ENCODE data around the gene UBE2J2. TPM values are rescaled to one million over a fixed set of nuclear protein-coding genes. Genes with fewer than 3 reads are reported as not detected.

The UBE2J2 gene
- total and polyA plus RNA-seq, 2 of the 4 experiments (the other 2 are of a cell fraction) = 20.6 to 67.5 TPM

DNA sequence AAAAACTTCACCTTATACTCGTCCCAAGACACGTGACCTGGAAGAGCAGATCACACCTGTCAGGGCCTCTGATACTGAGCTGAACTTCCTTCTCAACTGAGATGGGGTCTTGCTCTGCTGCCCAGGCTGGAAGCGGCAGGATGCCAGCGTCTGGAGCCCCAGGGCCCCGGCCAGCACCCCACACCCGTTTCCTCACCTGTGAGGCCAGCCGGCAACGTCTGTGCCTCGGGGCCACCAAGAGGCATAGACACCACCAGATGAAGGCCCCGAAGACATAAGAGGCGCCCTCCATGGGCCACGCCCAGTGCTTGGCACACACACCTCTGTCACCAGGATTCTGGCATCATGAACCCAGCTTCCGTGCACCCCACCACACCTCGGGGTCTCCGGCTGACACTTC lies 50.3 kb downstream of the UBE2J2 start:
- Histone ChIP-seq H2AK9ac (replicated peaks; ENCODE audit: low read depth, low read length, poor library complexity) (no peak overlapping the region), H3K79me1 (ENCODE audit: low read depth in 1 of 2, low read length in 2 of 2) (peaks cover 11 to 48% of the 10 kb centered on the region in 2 experiments; a peak in 3 of 4 replicates), H2AFZ (replicated peaks; ENCODE audit: low read length, poor library complexity) (no peak overlapping the region), H3K4me3 (ENCODE audit: insufficient read depth, low read depth, low read length) (no peak overlapping the region), H4K5ac (ENCODE audit: low read depth, low read length) (no peak overlapping the region), H3K27me3 (ENCODE audit: control insufficient read depth, insufficient read depth, low read length) (no peaks in the 10 kb centered on the region), H2BK120ac (ENCODE audit: low read depth, low read length) (no peak overlapping the region), H4K20me1 (ENCODE audit: insufficient read depth, low read length) (peaks cover 47% of the 10 kb centered on the region), H3K56ac (ENCODE audit: extremely low read depth, insufficient read depth, low read length) (no peak overlapping the region), H4K91ac (ENCODE audit: insufficient read depth, low read depth, low read length) (no peak overlapping the region), H3K9ac (ENCODE audit: low read depth, low read length) (no peak overlapping the region), H3K9me1 (ENCODE audit: insufficient read depth, low read length) (peaks cover 9% of the 10 kb centered on the region), H3K23ac (ENCODE audit: low read depth, low read length) (no peak overlapping the region), H3K4me2 (ENCODE audit: low read depth, low read length) (no peak overlapping the region), H4K8ac (ENCODE audit: low read depth in 2 of 2, low read length in 2 of 2) (no peak overlapping the region), H3K9me3 (ENCODE audit: control insufficient read depth, insufficient read depth, low read length) (no peaks in the 10 kb centered on the region), H3K4ac (ENCODE audit: low read depth, low read length) (no peak overlapping the region), H3K36me3 (ENCODE audit: control insufficient read depth, insufficient read depth, low read length) (peaks cover 80% of the 10 kb centered on the region), H3K14ac (replicated peaks; ENCODE audit: low read depth, low read length) (no peak overlapping the region), H3K27ac (ENCODE audit: insufficient read depth, low read length) (no peak overlapping the region), H2AK5ac (ENCODE audit: low read depth, low read length) (no peak overlapping the region), H2BK5ac (ENCODE audit: low read depth, low read length, poor library complexity, severe bottlenecking) (no peak overlapping the region), H3K4me1 (ENCODE audit: control insufficient read depth, insufficient read depth, low read length) (no peaks in the 10 kb centered on the region), H2BK20ac (ENCODE audit: low read depth, low read length) (no peak overlapping the region), H3K18ac (ENCODE audit: low read depth, low read length) (no peak overlapping the region), H2BK15ac (ENCODE audit: low read depth, low read length) (no peak overlapping the region)
- BruUV-seq (replicated peaks) = no TSS peak
- ChIA-PET POLR2A (ENCODE audit: unreplicated experiment) (no interaction called here), CTCF (no interaction called here)
- no peak for DNase-seq
- intact Hi-C loops (cut with micrococcal nuclease) = no loop called here
- in situ Hi-C loops (cut with MboI; ENCODE audit: low sequenced_read_pairs) = no loop called here
- dilution Hi-C loops (cut with HindIII; ENCODE audit: low sequenced_read_pairs, unreplicated experiment) = no loop called here
- no peak for ATAC-seq (ENCODE audit: low read depth)
- TF ChIP-seq, protein P1, sequence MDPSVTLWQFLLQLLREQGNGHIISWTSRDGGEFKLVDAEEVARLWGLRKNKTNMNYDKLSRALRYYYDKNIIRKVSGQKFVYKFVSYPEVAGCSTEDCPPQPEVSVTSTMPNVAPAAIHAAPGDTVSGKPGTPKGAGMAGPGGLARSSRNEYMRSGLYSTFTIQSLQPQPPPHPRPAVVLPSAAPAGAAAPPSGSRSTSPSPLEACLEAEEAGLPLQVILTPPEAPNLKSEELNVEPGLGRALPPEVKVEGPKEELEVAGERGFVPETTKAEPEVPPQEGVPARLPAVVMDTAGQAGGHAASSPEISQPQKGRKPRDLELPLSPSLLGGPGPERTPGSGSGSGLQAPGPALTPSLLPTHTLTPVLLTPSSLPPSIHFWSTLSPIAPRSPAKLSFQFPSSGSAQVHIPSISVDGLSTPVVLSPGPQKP (IDR thresholded peaks at IDR 0.05; ENCODE audit: borderline replicate concordance, low read depth, low read length) = no peak
- TF ChIP-seq CEBPB (IDR thresholded peaks at IDR 0.05; ENCODE audit: low read depth, low read length) (no peak), NFE2L2 (IDR thresholded peaks at IDR 0.05; ENCODE audit: low read depth, low read length) (no peak), RFX5 (IDR thresholded peaks at IDR 0.05; ENCODE audit: low read depth, low read length) (no peak), POLR2A (IDR thresholded peaks at IDR 0.05; ENCODE audit: low read depth, low read length) (no peak), BHLHE40 (IDR thresholded peaks at IDR 0.05; ENCODE audit: low read depth, low read length) (no peak), RAD21 (IDR thresholded peaks at IDR 0.05; ENCODE audit: low read length) (no peak), MXI1 (IDR thresholded peaks at IDR 0.05; ENCODE audit: borderline replicate concordance, low read depth, low read length) (no peak), RCOR1 (IDR thresholded peaks at IDR 0.05; ENCODE audit: insufficient replicate concordance, low read length) (no peak), SMC3 (IDR thresholded peaks at IDR 0.05; ENCODE audit: low read depth, low read length) (no peak), MAFK (IDR thresholded peaks at IDR 0.05; ENCODE audit: low read depth, low read length) (no peak), FOS (IDR thresholded peaks at IDR 0.05; ENCODE audit: low read depth, low read length) (no peak), CHD1 (IDR thresholded peaks at IDR 0.05; ENCODE audit: low read depth, low read length) (no peak), MAZ (IDR thresholded peaks at IDR 0.05; ENCODE audit: borderline replicate concordance, low read depth, low read length) (no peak)
- TF ChIP-seq, protein P2, sequence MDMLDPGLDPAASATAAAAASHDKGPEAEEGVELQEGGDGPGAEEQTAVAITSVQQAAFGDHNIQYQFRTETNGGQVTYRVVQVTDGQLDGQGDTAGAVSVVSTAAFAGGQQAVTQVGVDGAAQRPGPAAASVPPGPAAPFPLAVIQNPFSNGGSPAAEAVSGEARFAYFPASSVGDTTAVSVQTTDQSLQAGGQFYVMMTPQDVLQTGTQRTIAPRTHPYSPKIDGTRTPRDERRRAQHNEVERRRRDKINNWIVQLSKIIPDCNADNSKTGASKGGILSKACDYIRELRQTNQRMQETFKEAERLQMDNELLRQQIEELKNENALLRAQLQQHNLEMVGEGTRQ (IDR thresholded peaks at IDR 0.05; ENCODE audit: low read depth, low read length) = no peak
- TF ChIP-seq, protein P3, sequence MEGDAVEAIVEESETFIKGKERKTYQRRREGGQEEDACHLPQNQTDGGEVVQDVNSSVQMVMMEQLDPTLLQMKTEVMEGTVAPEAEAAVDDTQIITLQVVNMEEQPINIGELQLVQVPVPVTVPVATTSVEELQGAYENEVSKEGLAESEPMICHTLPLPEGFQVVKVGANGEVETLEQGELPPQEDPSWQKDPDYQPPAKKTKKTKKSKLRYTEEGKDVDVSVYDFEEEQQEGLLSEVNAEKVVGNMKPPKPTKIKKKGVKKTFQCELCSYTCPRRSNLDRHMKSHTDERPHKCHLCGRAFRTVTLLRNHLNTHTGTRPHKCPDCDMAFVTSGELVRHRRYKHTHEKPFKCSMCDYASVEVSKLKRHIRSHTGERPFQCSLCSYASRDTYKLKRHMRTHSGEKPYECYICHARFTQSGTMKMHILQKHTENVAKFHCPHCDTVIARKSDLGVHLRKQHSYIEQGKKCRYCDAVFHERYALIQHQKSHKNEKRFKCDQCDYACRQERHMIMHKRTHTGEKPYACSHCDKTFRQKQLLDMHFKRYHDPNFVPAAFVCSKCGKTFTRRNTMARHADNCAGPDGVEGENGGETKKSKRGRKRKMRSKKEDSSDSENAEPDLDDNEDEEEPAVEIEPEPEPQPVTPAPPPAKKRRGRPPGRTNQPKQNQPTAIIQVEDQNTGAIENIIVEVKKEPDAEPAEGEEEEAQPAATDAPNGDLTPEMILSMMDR (conservative IDR thresholded peaks at IDR 0.05; ENCODE audit: low read depth, low read length) = no peak
- WGBS, 2 experiments (ENCODE audit: extremely low coverage in 2 of 2, insufficient read length in 1 of 2) = 94% methylated on average over 7 of the region's 15 CpGs; no CpG with 5 or more reads in 1 of the 2 experiments

Measured in IMR-90 (cell line).